SU-DHL-6 (cell line): ENCODE measurements around the gene CMTM3.

ENCODE experiments used
- CTCF ChIP-seq: fragments of 200-600 bp; sonication (generic); IDR thresholded peaks from one replicate; pipeline ENCODE4 v1.5.1; 2017; ENCODE audit warnings: antibody characterized with exemption, mild to moderate bottlenecking, low read length, moderate library complexity; ENCODE audit not compliant: insufficient read depth, poor library complexity, severe bottlenecking
- EZH2phosphoT487 ChIP-seq: fragments of 200-600 bp; sonication (generic), shearing (Covaris generic); conservative IDR thresholded peaks from 2 replicates; pipeline ENCODE4 v1.6.1; 2018; ENCODE audit warnings: mild to moderate bottlenecking, antibody characterized with exemption, low read length, moderate library complexity, mixed read lengths

GRCh38 chr16:66563574-66564334 lies 40.8 kb upstream of the CMTM3 start:
- TF ChIP-seq CTCF, result no peak
- no peak for TF ChIP-seq EZH2phosphoT487
